Measurements from ENCODE around the gene WDFY4. TPM values are rescaled to one million over a fixed set of nuclear protein-coding genes. Genes with fewer than 3 reads are reported as not detected.

Gene WDFY4
- total RNA-seq, 4 donors from 2014 or later: 0.60 to 20.6 (median 5.1) TPM

GRCh38 chr10:48697091-48697490 lies 12.4 kb downstream of the WDFY4 start:
- 98% methylated on average over 4 of the region's 5 CpGs; no CpG with 5 or more reads in 1 of the 2 donors for WGBS, 2 donors (ENCODE audit: low coverage in 1 of 2)
- TF ChIP-seq EP300 (IDR thresholded peaks at IDR 0.05; ENCODE audit: low read depth) (no peak), POLR2A (IDR thresholded peaks at IDR 0.05) (no peak), POLR2AphosphoS5 (IDR thresholded peaks at IDR 0.05) (no peak)
- TF ChIP-seq, protein P1, sequence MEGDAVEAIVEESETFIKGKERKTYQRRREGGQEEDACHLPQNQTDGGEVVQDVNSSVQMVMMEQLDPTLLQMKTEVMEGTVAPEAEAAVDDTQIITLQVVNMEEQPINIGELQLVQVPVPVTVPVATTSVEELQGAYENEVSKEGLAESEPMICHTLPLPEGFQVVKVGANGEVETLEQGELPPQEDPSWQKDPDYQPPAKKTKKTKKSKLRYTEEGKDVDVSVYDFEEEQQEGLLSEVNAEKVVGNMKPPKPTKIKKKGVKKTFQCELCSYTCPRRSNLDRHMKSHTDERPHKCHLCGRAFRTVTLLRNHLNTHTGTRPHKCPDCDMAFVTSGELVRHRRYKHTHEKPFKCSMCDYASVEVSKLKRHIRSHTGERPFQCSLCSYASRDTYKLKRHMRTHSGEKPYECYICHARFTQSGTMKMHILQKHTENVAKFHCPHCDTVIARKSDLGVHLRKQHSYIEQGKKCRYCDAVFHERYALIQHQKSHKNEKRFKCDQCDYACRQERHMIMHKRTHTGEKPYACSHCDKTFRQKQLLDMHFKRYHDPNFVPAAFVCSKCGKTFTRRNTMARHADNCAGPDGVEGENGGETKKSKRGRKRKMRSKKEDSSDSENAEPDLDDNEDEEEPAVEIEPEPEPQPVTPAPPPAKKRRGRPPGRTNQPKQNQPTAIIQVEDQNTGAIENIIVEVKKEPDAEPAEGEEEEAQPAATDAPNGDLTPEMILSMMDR (IDR thresholded peaks at IDR 0.05): no peak
- H3K4me1 ChIP-seq: peaks cover 0 to 12% (median 7%) of the 10 kb centered on the region in 4 donors
- DNase-seq: no peak
- H3K9me3 ChIP-seq: no peaks in the 10 kb centered on the region
- H3K36me3 ChIP-seq: no peaks in the 10 kb centered on the region
- in situ Hi-C loops (cut with MboI; ENCODE audit: low pct_ligation_motif_present in 1 of 4, low pct_unique_long_range_greater_than_20kb in 1 of 4, low sequenced_read_pairs in 3 of 4) (no loop called here), intact Hi-C loops (cut with DNase I; ENCODE audit: low total_unique reads) (no loop called here)
- H3K27me3 ChIP-seq: no peaks in the 10 kb centered on the region
- H3K4me3 ChIP-seq: no peak overlapping the region
- no peak overlapping the region for H3K27ac ChIP-seq

GRCh38 chr10:48697821-48698764 lies 13.4 kb downstream of the WDFY4 start:
- Histone ChIP-seq H3K9me3 (no peaks in the 10 kb centered on the region), H3K4me3 (no peak overlapping the region), H3K27me3 (no peaks in the 10 kb centered on the region), H3K27ac (no peak overlapping the region), H3K36me3 (no peaks in the 10 kb centered on the region), H3K4me1 (peaks cover 0 to 20% (median 10%) of the 10 kb centered on the region in 4 donors)
- no peak for TF ChIP-seq POLR2A (IDR thresholded peaks at IDR 0.05)
- TF ChIP-seq, protein P1 (IDR thresholded peaks at IDR 0.05): no peak
- TF ChIP-seq EP300 (IDR thresholded peaks at IDR 0.05; ENCODE audit: low read depth): no peak
- no peak for TF ChIP-seq POLR2AphosphoS5 (IDR thresholded peaks at IDR 0.05)
- in situ Hi-C loops (cut with MboI; ENCODE audit: low pct_ligation_motif_present in 1 of 4, low pct_unique_long_range_greater_than_20kb in 1 of 4, low sequenced_read_pairs in 3 of 4) (no loop called here), intact Hi-C loops (cut with DNase I; ENCODE audit: low total_unique reads) (no loop called here)
- WGBS, 2 donors (ENCODE audit: low coverage in 1 of 2): 89 to 90% methylated on average over 2 to 19 of the region's 19 CpGs
- DNase-seq: no peak

DNA sequence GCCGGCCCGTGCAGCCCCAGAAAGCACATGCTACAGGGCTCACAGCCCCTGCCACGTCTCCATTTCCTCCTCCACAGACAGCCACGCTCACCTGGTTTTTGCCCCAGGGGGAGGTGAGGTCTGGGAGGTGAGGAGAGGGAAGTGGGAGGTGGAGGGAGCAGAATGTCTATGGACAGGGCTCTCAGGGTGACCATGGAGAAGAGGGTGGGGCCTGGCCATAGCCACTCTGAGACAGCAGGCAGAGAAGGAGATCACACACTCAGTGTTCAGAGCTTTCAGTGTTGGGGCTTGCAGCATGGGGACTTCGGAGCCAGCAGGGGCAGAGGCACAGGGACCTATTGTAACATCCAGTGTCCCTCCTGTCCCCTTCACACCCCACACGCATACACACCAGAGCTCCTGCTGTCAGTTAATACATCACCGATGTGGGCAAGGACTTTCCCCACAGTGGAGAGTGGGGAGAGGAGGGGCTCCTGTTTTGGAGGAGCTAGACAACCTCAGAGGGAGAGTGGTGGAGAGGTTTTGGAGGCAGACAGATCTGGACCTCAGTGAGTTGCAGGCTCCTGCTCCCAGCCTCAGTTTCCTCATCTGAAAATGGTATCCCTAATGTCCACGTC lies 14.4 kb downstream of the WDFY4 start:
- Histone ChIP-seq H3K27me3 (no peaks in the 10 kb centered on the region), H3K27ac (no peak overlapping the region), H3K4me1 (peaks cover 0 to 26% (median 10%) of the 10 kb centered on the region in 4 donors), H3K4me3 (no peak overlapping the region), H3K9me3 (no peaks in the 10 kb centered on the region), H3K36me3 (no peaks in the 10 kb centered on the region)
- TF ChIP-seq POLR2AphosphoS5 (IDR thresholded peaks at IDR 0.05) (no peak), EP300 (IDR thresholded peaks at IDR 0.05; ENCODE audit: low read depth) (no peak), POLR2A (IDR thresholded peaks at IDR 0.05) (no peak)
- TF ChIP-seq, protein P1 (IDR thresholded peaks at IDR 0.05): no peak
- DNase-seq: no peak
- intact Hi-C loops (cut with DNase I; ENCODE audit: low total_unique reads) (no loop called here), in situ Hi-C loops (cut with MboI; ENCODE audit: low pct_ligation_motif_present in 1 of 4, low pct_unique_long_range_greater_than_20kb in 1 of 4, low sequenced_read_pairs in 3 of 4) (no loop called here)
- 73 to 100% methylated on average over 1 to 8 of the region's 8 CpGs for WGBS, 2 donors (ENCODE audit: low coverage in 1 of 2)

- peaks cover 0 to 26% (median 10%) of the 10 kb centered on the region in 4 donors for H3K4me1 ChIP-seq
- H3K9me3 ChIP-seq: no peaks in the 10 kb centered on the region
- no peaks in the 10 kb centered on the region for H3K27me3 ChIP-seq
- in situ Hi-C loops (cut with MboI; ENCODE audit: low pct_ligation_motif_present in 1 of 4, low pct_unique_long_range_greater_than_20kb in 1 of 4, low sequenced_read_pairs in 3 of 4) (no loop called here), intact Hi-C loops (cut with DNase I; ENCODE audit: low total_unique reads) (no loop called here)
- 74% methylated on average over 2 of the region's 2 CpGs; no CpG with 5 or more reads in 1 of the 2 donors for WGBS, 2 donors (ENCODE audit: low coverage in 1 of 2)
- no peaks in the 10 kb centered on the region for H3K36me3 ChIP-seq
- no peak for DNase-seq
- no peak overlapping the region for H3K27ac ChIP-seq
- no peak overlapping the region for H3K4me3 ChIP-seq
- TF ChIP-seq, protein P1 (IDR thresholded peaks at IDR 0.05): no peak
- no peak for TF ChIP-seq POLR2AphosphoS5 (IDR thresholded peaks at IDR 0.05)
- TF ChIP-seq POLR2A (IDR thresholded peaks at IDR 0.05): no peak
- TF ChIP-seq EP300 (IDR thresholded peaks at IDR 0.05; ENCODE audit: low read depth): no peak
These were observed 15.4 kb downstream of the WDFY4 start for GRCh38 chr10:48700071-48700470.
